T-helper 17 cell (primary cell): ENCODE measurements around the gene PUDP. TPM values are rescaled to one million over a fixed set of nuclear protein-coding genes. Genes with fewer than 3 reads are reported as not detected.

Source experiments
- ATAC-seq: fragments of 150-1000 bp; cut with Tn5 transposase; 2 replicates; pipeline ENCODE4 v1.10.0; 2021; ENCODE audit warnings: mild to moderate bottlenecking, moderate library complexity
- DNase-seq, 3 donors: peaks; one replicate each; pipeline versions ENCODE4 v3.0.0 to v3.0.0-alpha.2; 2020 to 2021
- H3K9me3 ChIP-seq: one replicate; pipeline ENCODE4 v1.7.0; 2013; ENCODE audit warnings: low read length, mild to moderate bottlenecking; ENCODE audit not compliant: control insufficient read depth, poor library complexity, severe bottlenecking
- H3K27ac Mint-ChIP-seq: one replicate; pipeline ENCODE4 v1.8.0; 2022; ENCODE audit warnings: mild to moderate bottlenecking, moderate library complexity, mixed read lengths
- H3K27me3 Mint-ChIP-seq: one replicate; pipeline ENCODE4 v1.8.0; 2022; ENCODE audit warnings: mixed read lengths
- H3K36me3 Mint-ChIP-seq: one replicate; pipeline ENCODE4 v1.8.0; 2022; ENCODE audit warnings: low read depth, mixed read lengths
- H3K4me1 Mint-ChIP-seq: one replicate; pipeline ENCODE4 v1.8.0; 2022; ENCODE audit warnings: mild to moderate bottlenecking, mixed read lengths
- H3K4me3 Mint-ChIP-seq: one replicate; pipeline ENCODE4 v1.8.0; 2022; ENCODE audit warnings: mild to moderate bottlenecking, moderate library complexity, mixed read lengths
- total RNA-seq, 4 donors: library from RNA in 2 of 4; stranded (reverse) in 2 of 4; gene quantifications; one replicate each; pipeline ENCODE4 v1.2.3 and lab custom pipeline; 2022 to 2026

PUDP gene
- total RNA-seq, 2 donors from 2014 or later = 7.4 to 8.4 TPM

- H3K36me3 Mint-ChIP-seq = no peaks in the 10 kb centered on the region
- H3K4me1 Mint-ChIP-seq = no peaks in the 10 kb centered on the region
- ATAC-seq (no peak), DNase-seq (no peak)
- no peaks in the 10 kb centered on the region for H3K27me3 Mint-ChIP-seq
- no peak overlapping the region for H3K4me3 Mint-ChIP-seq
- H3K27ac Mint-ChIP-seq = no peak overlapping the region
- no peaks in the 10 kb centered on the region for H3K9me3 ChIP-seq
Observed at GRCh38 chrX:7159149-7159861, 11.4 kb upstream of the PUDP start.

GRCh38 chrX:7158468-7158990 is 10.6 kb upstream of the PUDP start:
- DNase-seq = no peak
- no peaks in the 10 kb centered on the region for H3K36me3 Mint-ChIP-seq
- ATAC-seq = no peak
- H3K4me3 Mint-ChIP-seq = no peak overlapping the region
- H3K27ac Mint-ChIP-seq = no peak overlapping the region
- H3K9me3 ChIP-seq = no peaks in the 10 kb centered on the region
- no peaks in the 10 kb centered on the region for H3K27me3 Mint-ChIP-seq
- H3K4me1 Mint-ChIP-seq = peaks cover 4% of the 10 kb centered on the region

GRCh38 chrX:7156879-7157278 is 8.9 kb upstream of the PUDP start:
- Mint-ChIP-seq H3K4me3 (no peak overlapping the region), H3K27ac (no peak overlapping the region), H3K27me3 (no peaks in the 10 kb centered on the region), H3K4me1 (peaks cover 5% of the 10 kb centered on the region), H3K36me3 (no peaks in the 10 kb centered on the region)
- no peak for ATAC-seq
- DNase-seq = no peak
- H3K9me3 ChIP-seq = no peaks in the 10 kb centered on the region

GRCh38 chrX:7155163-7155562 is 7.2 kb upstream of the PUDP start:
- Mint-ChIP-seq H3K36me3 (no peaks in the 10 kb centered on the region), H3K27ac (no peak overlapping the region), H3K4me1 (peaks cover 5% of the 10 kb centered on the region), H3K27me3 (no peaks in the 10 kb centered on the region), H3K4me3 (no peak overlapping the region)
- ATAC-seq (no peak), DNase-seq (no peak)
- H3K9me3 ChIP-seq = no peaks in the 10 kb centered on the region

GRCh38 chrX:7154041-7154597 is 6.2 kb upstream of the PUDP start:
- Mint-ChIP-seq H3K4me3 (no peak overlapping the region), H3K36me3 (no peaks in the 10 kb centered on the region), H3K27me3 (no peaks in the 10 kb centered on the region), H3K4me1 (peaks cover 5% of the 10 kb centered on the region), H3K27ac (no peak overlapping the region)
- no peak for ATAC-seq
- no peaks in the 10 kb centered on the region for H3K9me3 ChIP-seq
- DNase-seq = no peak

GRCh38 chrX:7153231-7153630 is 5.3 kb upstream of the PUDP start:
- H3K27me3 Mint-ChIP-seq = no peaks in the 10 kb centered on the region
- no peak for ATAC-seq
- H3K27ac Mint-ChIP-seq = no peak overlapping the region

GRCh38 chrX:7149411-7149810 is 1.5 kb upstream of the PUDP start:
- H3K4me1 Mint-ChIP-seq = peaks cover 8% of the 10 kb centered on the region
- no peak for ATAC-seq
- H3K27ac Mint-ChIP-seq = no peak overlapping the region
- no peak overlapping the region for H3K4me3 Mint-ChIP-seq
- H3K27me3 Mint-ChIP-seq = no peaks in the 10 kb centered on the region
- no peaks in the 10 kb centered on the region for H3K36me3 Mint-ChIP-seq
- no peak for DNase-seq
- no peaks in the 10 kb centered on the region for H3K9me3 ChIP-seq

More at GRCh38 chrX:7153231-7153630, 5.3 kb upstream of the PUDP start:
- DNase-seq = no peak
- Mint-ChIP-seq H3K36me3 (no peaks in the 10 kb centered on the region), H3K4me1 (peaks cover 5% of the 10 kb centered on the region), H3K4me3 (no peak overlapping the region)
- no peaks in the 10 kb centered on the region for H3K9me3 ChIP-seq

GRCh38 chrX:7147413-7147977 is 458 bp downstream of the PUDP start, which contains the start of gene STS:
Gene STS, plus strand, starts transcription at chrX:7147712. Its CDS starts 105,488 bp downstream, at chrX:7253200.
- Mint-ChIP-seq H3K4me3 (peak within 1 kb of the TSS; percentile 85), H3K36me3 (no peaks in the 10 kb centered on the region), H3K27ac (peak within 1 kb of the TSS; percentile 89), H3K4me1 (peaks cover 5% of the 10 kb centered on the region), H3K27me3 (no peaks in the 10 kb centered on the region)
- DNase-seq (peak in 2 of 3 donors; percentile 5 to 25), ATAC-seq (peak; percentile 51)
- H3K9me3 ChIP-seq = no peaks in the 10 kb centered on the region

GRCh38 chrX:7146703-7147412 is 1.1 kb downstream of the PUDP start:
- peak overlapping the region; percentile 49 for H3K27ac Mint-ChIP-seq

GRCh38 chrX:7146020-7146702 is 1.8 kb downstream of the PUDP start:
- Mint-ChIP-seq H3K27me3 (no peaks in the 10 kb centered on the region), H3K36me3 (no peaks in the 10 kb centered on the region), H3K4me3 (peak overlapping the region; percentile 19), H3K4me1 (peaks cover 5% of the 10 kb centered on the region), H3K27ac (peak overlapping the region; percentile 49)
- DNase-seq = no peak
- no peaks in the 10 kb centered on the region for H3K9me3 ChIP-seq
- no peak for ATAC-seq

More at GRCh38 chrX:7146703-7147412, 1.1 kb downstream of the PUDP start:
- H3K27me3 Mint-ChIP-seq = no peaks in the 10 kb centered on the region
- ATAC-seq = no peak
- peaks cover 5% of the 10 kb centered on the region for H3K4me1 Mint-ChIP-seq
- no peaks in the 10 kb centered on the region for H3K36me3 Mint-ChIP-seq
- no peaks in the 10 kb centered on the region for H3K9me3 ChIP-seq
- peak overlapping the region; percentile 85 for H3K4me3 Mint-ChIP-seq
- DNase-seq = no peak

- no peaks in the 10 kb centered on the region for H3K9me3 ChIP-seq
- no peak for DNase-seq
- no peak for ATAC-seq
- H3K4me3 Mint-ChIP-seq = no peak overlapping the region
- H3K27ac Mint-ChIP-seq = no peak overlapping the region
- no peaks in the 10 kb centered on the region for H3K27me3 Mint-ChIP-seq
- H3K36me3 Mint-ChIP-seq = no peaks in the 10 kb centered on the region
- H3K4me1 Mint-ChIP-seq = peaks cover 5% of the 10 kb centered on the region
Observed at GRCh38 chrX:7145454-7145853, 2.5 kb downstream of the PUDP start.

GRCh38 chrX:7143941-7144525 is 3.9 kb downstream of the PUDP start:
- Mint-ChIP-seq H3K4me3 (no peak overlapping the region), H3K36me3 (no peaks in the 10 kb centered on the region), H3K27me3 (no peaks in the 10 kb centered on the region), H3K27ac (no peak overlapping the region), H3K4me1 (peaks cover 5% of the 10 kb centered on the region)
- H3K9me3 ChIP-seq = no peaks in the 10 kb centered on the region
- no peak for DNase-seq
- no peak for ATAC-seq
